PC-3 (cell line): ENCODE data around the gene SAP130.

Experiments
- EZH2 ChIP-seq: fragments of 300-600 bp; sonication (generic); IDR thresholded peaks from one replicate; pipeline ENCODE4 v1.6.1; 2017; ENCODE audit warnings: antibody characterized with exemption, mild to moderate bottlenecking, low read length; ENCODE audit not compliant: unreplicated experiment
- TF ChIP-seq, protein P1 (sequence below): fragments of 300-600 bp; sonication (generic); conservative IDR thresholded peaks from 2 replicates; pipeline ENCODE4 v1.5.1; 2017; ENCODE audit warnings: antibody characterized with exemption, low read depth, mild to moderate bottlenecking, low read length

DNA sequence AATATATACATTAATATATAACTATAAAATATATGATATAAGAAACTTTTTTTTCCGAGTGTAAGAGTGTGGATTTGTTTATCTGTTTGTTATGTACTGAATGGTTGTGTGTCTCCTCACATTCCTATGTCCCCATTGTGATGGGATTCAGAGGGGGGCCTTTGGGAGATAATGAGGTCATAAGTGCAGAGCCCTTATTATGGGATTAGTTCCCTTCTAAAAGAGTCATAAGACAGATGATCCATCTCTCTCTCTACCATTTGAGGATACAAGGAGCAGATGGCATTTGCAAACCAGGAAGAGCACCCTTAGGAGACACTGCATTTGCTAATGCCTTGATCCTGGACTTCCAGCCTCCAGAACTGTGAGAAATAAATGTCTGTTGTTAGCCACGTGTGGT, 30.3 kb upstream of the SAP130 start:
- TF ChIP-seq, protein P1, sequence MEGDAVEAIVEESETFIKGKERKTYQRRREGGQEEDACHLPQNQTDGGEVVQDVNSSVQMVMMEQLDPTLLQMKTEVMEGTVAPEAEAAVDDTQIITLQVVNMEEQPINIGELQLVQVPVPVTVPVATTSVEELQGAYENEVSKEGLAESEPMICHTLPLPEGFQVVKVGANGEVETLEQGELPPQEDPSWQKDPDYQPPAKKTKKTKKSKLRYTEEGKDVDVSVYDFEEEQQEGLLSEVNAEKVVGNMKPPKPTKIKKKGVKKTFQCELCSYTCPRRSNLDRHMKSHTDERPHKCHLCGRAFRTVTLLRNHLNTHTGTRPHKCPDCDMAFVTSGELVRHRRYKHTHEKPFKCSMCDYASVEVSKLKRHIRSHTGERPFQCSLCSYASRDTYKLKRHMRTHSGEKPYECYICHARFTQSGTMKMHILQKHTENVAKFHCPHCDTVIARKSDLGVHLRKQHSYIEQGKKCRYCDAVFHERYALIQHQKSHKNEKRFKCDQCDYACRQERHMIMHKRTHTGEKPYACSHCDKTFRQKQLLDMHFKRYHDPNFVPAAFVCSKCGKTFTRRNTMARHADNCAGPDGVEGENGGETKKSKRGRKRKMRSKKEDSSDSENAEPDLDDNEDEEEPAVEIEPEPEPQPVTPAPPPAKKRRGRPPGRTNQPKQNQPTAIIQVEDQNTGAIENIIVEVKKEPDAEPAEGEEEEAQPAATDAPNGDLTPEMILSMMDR, result no peak
- TF ChIP-seq EZH2, result no peak
